Neural cell (in vitro differentiated cells): ENCODE data around the gene UBE2I.

ENCODE experiments used
- EZH2 ChIP-seq: fragments of 200-600, 300-800 bp; shearing (Covaris generic), sonication (generic); IDR thresholded peaks from 2 replicates; pipeline ENCODE4 v1.6.1; 2014; ENCODE audit warnings: antibody characterized with exemption, low read length, borderline replicate concordance, mild to moderate bottlenecking; ENCODE audit not compliant: insufficient read depth, poor library complexity, severe bottlenecking
- SMC3 ChIP-seq: fragments of 450-650 bp; conservative IDR thresholded peaks from 2 replicates; pipeline ENCODE4 v1.6.1; 2014; ENCODE audit warnings: antibody characterized with exemption, mild to moderate bottlenecking, moderate library complexity; ENCODE audit not compliant: poor library complexity
- TF ChIP-seq, protein P1 (sequence below): fragments of 450-650 bp; IDR thresholded peaks from 2 replicates; pipeline ENCODE4 v1.5.1; 2014; ENCODE audit warnings: antibody characterized with exemption, mild to moderate bottlenecking, moderate library complexity; ENCODE audit not compliant: poor library complexity, severe bottlenecking

DNA sequence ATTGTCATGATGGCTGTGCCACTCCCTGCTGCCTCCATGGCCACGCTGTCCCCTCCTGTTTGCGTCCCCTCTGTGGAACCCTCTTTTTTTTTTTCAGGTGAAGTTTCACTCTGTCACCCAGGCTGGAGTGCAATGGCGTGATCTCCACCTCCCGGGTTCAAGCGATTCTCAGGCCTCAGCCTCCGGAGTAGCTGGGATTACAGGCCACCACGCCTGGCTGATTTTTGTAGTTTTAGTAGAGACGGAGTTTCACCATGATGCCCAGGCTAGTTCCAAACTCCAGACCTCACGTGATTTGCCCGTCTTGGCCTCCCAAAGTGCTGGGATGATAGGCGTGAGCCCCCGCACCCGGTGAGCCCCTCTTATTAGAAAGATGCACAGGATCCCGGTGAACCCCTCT, 11.0 kb upstream of the UBE2I start:
- TF ChIP-seq, protein P1, sequence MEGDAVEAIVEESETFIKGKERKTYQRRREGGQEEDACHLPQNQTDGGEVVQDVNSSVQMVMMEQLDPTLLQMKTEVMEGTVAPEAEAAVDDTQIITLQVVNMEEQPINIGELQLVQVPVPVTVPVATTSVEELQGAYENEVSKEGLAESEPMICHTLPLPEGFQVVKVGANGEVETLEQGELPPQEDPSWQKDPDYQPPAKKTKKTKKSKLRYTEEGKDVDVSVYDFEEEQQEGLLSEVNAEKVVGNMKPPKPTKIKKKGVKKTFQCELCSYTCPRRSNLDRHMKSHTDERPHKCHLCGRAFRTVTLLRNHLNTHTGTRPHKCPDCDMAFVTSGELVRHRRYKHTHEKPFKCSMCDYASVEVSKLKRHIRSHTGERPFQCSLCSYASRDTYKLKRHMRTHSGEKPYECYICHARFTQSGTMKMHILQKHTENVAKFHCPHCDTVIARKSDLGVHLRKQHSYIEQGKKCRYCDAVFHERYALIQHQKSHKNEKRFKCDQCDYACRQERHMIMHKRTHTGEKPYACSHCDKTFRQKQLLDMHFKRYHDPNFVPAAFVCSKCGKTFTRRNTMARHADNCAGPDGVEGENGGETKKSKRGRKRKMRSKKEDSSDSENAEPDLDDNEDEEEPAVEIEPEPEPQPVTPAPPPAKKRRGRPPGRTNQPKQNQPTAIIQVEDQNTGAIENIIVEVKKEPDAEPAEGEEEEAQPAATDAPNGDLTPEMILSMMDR = no peak
- TF ChIP-seq EZH2 (no peak), SMC3 (no peak)
